ENCODE results near the gene PPY. TPM values are rescaled to one million over a fixed set of nuclear protein-coding genes. Genes with fewer than 3 reads are reported as not detected.

PPY gene
- total RNA-seq, 1 experiment from 2014 or later: not detected

DNA sequence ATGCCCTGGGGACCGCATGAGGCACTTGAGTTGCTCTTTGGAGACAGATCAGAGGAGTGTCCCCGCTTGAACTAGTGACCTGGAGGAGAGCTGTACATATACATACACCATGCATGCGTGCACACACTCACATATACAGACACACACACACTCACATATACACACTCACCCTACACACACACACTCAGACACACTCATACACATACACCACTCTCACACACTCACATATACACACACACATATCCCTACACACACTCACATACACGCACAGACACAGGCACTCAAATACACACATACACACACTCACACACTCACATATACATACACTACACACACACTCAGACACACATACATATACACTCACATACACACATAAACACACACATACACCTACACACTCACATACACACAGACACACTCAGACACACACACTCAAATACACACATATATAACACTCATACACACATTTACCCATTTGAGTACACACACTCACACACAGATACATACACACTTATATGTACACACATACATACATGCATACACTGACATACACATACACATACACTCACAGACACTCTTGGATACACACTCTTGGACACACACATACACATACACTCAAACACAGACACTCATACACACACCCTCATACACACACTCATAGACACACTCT lies 29.5 kb downstream of the PPY start:
- Mint-ChIP-seq H3K27me3 (ENCODE audit: low read depth) (peaks cover 31% of the 10 kb centered on the region), H3K36me3 (peaks cover 4% of the 10 kb centered on the region; the same call in 1 of the 2 replicates), H3K9me3 (peaks cover 6% of the 10 kb centered on the region), H3K4me1 (peaks cover 22% of the 10 kb centered on the region), H3K27ac (no peak overlapping the region), H3K4me3 (no peak overlapping the region)
- no peak for TF ChIP-seq STAT6 (CRISPR knock-in tag; conservative IDR thresholded peaks at IDR 0.05; ENCODE audit: low read depth)
- TF ChIP-seq GABPB1 (CRISPR knock-in tag; IDR thresholded peaks at IDR 0.05): no peak
- TF ChIP-seq MXD4 (CRISPR knock-in tag; IDR thresholded peaks at IDR 0.05; ENCODE audit: borderline replicate concordance): no peak
- no peak for TF ChIP-seq ZNF138 (CRISPR knock-in tag; conservative IDR thresholded peaks at IDR 0.05)
- ATAC-seq: no peak
- ChIA-PET CTCF (interaction anchor here (3.2 to 7.7 kb wide), 2 partner anchors 30 to 33 kb away, joined by 49 read pairs; partner anchors contain the start of gene PPY), POLR2A (no interaction called here)
- no peak for DNase-seq (ENCODE audit: low spot score)

- CTCF ChIA-PET: interaction anchor here (0.6 to 7.7 kb wide), 3 partner anchors 31 to 34 kb away, joined by 3 to 49 read pairs (median 49); partner anchors contain the start of gene PPY
- Mint-ChIP-seq H3K9me3 (peaks cover 6% of the 10 kb centered on the region), H3K4me3 (no peak overlapping the region), H3K27me3 (ENCODE audit: low read depth) (peaks cover 25% of the 10 kb centered on the region), H3K4me1 (peaks cover 18% of the 10 kb centered on the region), H3K27ac (no peak overlapping the region), H3K36me3 (peaks cover 4% of the 10 kb centered on the region; the same call in 1 of the 2 replicates)
- no peak for TF ChIP-seq E2F5 (CRISPR knock-in tag; IDR thresholded peaks at IDR 0.05)
- TF ChIP-seq, protein P1, sequence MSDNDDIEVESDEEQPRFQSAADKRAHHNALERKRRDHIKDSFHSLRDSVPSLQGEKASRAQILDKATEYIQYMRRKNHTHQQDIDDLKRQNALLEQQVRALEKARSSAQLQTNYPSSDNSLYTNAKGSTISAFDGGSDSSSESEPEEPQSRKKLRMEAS (CRISPR knock-in tag; IDR thresholded peaks at IDR 0.05): no peak
- TF ChIP-seq ATF6 (CRISPR knock-in tag; IDR thresholded peaks at IDR 0.05): no peak
- TF ChIP-seq JUN (CRISPR knock-in tag; IDR thresholded peaks at IDR 0.05): no peak
- TF ChIP-seq, protein P2, sequence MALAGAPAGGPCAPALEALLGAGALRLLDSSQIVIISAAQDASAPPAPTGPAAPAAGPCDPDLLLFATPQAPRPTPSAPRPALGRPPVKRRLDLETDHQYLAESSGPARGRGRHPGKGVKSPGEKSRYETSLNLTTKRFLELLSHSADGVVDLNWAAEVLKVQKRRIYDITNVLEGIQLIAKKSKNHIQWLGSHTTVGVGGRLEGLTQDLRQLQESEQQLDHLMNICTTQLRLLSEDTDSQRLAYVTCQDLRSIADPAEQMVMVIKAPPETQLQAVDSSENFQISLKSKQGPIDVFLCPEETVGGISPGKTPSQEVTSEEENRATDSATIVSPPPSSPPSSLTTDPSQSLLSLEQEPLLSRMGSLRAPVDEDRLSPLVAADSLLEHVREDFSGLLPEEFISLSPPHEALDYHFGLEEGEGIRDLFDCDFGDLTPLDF (CRISPR knock-in tag; IDR thresholded peaks at IDR 0.05): no peak
- TF ChIP-seq TCF7 (CRISPR knock-in tag; IDR thresholded peaks at IDR 0.05; ENCODE audit: low read depth): no peak
- no peak for TF ChIP-seq IRF2 (CRISPR knock-in tag; IDR thresholded peaks at IDR 0.05; ENCODE audit: borderline replicate concordance, low read depth)
- no peak for TF ChIP-seq CBFB (CRISPR knock-in tag; IDR thresholded peaks at IDR 0.05; ENCODE audit: low read depth)
- TF ChIP-seq, protein P3, sequence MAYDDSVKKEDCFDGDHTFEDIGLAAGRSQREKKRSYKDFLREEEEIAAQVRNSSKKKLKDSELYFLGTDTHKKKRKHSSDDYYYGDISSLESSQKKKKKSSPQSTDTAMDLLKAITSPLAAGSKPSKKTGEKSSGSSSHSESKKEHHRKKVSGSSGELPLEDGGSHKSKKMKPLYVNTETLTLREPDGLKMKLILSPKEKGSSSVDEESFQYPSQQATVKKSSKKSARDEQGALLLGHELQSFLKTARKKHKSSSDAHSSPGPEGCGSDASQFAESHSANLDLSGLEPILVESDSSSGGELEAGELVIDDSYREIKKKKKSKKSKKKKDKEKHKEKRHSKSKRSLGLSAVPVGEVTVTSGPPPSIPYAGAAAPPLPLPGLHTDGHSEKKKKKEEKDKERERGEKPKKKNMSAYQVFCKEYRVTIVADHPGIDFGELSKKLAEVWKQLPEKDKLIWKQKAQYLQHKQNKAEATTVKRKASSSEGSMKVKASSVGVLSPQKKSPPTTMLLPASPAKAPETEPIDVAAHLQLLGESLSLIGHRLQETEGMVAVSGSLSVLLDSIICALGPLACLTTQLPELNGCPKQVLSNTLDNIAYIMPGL (CRISPR knock-in tag; IDR thresholded peaks at IDR 0.05): no peak
- TF ChIP-seq GABPB1 (CRISPR knock-in tag; IDR thresholded peaks at IDR 0.05): no peak
- POLR2A ChIA-PET: no interaction called here
- no peak for ATAC-seq
- DNase-seq (ENCODE audit: low spot score): no peak
Measured at GRCh38 chr17:43911904-43912303, 30.4 kb downstream of the PPY start.
